HG03280 (cell line): ENCODE results near the gene MTHFD1L.
A peak's percentile ranks its signal among the peaks of the same experiment; 100 is the strongest.

Experiments
- ATAC-seq: cut with Tn5 transposase; IDR thresholded peaks from one replicate; pipeline ENCODE4 v1.9.1; 2021; ENCODE audit warnings: mild to moderate bottlenecking, moderate library complexity; ENCODE audit not compliant: unreplicated experiment

Gene MTHFD1L

DNA sequence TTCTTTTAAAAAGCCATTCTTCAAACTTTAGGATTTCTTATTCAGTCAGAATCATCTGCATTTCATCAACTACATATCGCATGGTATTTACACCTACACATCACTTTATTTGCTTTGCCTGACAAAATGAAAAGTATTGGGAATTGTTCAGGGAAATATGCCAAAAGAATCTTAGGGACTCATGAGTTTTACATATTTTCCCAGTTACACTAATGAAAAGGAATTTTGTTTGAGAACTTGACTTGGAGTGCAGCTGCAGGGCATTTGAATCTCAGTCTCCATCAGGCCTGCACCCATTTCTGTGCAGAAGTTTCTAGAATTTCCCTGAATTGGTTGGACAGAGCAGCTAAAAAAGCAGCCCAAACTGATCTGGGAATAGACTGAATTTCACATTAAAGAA, 65.3 kb downstream of the MTHFD1L start:
- ATAC-seq = no peak

DNA sequence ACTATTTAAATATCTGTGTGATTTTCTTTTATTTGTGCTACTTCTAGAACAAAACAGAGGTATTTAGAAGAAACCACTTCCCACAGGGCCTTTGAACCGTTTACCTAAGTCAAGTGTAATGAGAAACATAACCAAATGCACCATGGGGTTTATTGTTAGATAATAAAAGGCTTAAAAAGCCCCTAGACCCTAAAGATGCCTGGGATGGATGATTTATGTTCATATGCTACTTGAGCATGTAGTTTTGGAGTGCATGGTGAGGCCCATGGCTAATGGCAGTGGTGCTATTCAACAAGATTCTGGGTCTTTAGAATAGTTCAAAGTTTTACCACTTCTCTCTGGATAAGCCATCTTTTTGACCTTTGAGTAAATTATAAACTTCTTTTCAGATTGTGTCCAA, 65.9 kb downstream of the MTHFD1L start:
- ATAC-seq = no peak

DNA sequence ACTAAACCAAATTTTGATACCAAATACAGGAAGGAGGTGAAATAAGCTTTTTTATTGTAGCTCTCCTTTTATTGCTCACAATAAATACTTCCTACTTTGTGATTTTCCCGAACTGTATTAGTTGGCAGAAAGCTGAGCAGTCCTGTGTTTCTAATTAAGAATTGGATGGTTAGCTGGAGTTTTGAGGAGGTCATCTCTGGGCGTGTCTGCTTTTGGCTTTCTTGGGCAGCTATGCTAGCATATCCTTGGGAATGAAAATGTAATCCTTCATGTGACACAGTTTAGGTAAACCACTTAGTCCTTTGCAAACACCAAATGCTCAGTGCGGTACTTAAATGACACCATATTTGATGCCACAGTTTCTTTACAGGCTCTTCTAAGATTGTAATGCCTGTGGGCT, 67.5 kb downstream of the MTHFD1L start:
- ATAC-seq = no peak

DNA sequence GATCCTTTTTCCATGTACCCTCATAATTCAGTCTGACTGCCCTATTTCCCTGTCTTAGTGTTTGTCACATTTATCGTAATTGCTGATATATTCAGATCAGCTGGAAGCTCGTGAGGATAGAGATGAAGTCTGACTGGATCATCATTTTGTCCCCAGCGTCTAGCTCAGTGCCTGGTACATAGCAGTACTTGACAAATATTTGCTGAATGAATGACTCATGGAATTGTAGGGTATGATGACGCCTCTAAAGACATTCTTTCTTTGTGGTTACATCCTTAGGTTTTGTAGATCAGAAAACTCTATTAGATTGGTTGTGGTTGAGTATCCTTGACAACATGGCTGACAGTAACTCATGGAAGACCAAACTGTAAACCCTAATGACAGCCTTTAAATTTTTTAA, 68.9 kb downstream of the MTHFD1L start:
- ATAC-seq = no peak

DNA sequence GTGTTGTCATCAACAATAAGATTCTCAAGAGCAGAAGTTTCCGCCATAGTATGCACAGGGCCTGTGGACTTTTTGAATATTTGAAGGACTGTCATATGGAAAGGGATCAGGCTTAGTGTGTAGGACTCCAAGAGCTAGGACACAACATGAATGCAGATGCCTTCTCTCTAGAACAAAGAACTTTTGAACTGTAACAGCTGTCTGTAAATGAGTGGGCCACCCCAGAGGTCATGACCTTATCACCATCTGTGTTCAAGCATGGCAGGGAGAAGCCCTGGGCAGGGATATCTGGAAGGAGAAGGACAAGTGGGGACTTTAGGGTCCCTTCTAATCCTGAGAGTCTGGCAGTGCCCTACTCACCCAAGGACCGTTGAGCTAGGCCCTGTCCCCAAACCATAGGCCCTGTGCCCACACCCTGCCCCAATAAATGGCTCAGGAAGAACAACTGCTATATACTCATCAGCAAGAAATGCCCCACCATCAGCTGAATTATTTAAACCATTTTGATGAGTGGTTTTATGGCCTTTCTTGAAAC, 70.6 kb downstream of the MTHFD1L start:
- no peak for ATAC-seq

DNA sequence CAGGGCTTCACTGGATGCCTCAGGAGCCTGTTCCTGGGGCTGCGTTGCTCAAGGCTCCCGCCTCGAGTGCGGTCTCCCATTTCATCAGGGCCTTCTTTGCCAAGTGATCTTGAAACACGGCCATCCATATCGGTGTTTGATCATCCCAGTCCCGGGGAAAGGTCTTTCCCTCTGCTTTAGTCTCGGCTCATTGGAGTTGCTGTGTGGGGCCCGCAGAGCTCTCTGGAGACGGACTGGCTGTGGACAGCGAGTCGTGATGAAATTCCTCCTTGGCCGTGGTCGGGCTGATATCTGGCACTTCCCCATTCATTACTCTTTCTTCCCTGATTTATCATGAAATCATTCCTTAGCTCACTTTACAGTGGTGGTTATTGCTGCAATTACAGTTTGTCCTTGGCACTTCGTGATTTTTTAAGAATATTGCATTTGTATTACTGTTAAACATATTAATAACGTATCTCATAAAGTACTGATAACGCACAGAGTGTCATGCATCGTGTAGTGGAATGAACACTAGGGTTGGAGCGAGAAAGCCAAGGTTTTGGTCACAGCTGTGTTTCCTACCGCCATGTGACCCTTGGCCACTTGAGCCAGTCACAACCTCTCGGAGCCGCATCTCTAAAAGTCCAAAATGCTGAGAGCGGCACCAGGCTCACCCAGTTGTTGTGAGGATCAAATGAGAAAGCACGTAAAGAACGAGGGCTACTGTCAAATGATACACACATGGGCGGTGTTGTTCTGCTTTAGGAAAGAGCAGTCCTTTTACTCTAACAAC, 71.8 kb downstream of the MTHFD1L start:
- no peak for ATAC-seq

DNA sequence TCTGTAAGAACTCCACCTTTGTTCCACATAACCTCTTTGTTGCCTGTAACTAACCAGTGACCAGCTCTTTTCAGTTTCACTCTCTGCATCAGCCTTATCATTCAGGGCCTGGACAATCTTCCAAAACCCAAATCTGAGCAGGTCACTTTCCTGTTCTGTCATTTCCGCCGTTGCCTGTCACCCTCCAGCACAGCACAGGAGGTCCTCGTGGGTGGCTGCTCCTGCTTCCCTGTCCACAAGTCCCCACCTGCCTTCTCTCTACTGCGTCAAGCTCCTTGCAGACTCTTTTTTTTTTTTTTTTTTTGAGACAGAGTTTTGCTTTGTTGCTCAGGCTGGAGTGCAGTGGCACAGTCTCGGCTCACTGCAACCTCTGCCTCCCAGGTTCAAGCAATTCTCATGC, 73.9 kb downstream of the MTHFD1L start:
- ATAC-seq = no peak

DNA sequence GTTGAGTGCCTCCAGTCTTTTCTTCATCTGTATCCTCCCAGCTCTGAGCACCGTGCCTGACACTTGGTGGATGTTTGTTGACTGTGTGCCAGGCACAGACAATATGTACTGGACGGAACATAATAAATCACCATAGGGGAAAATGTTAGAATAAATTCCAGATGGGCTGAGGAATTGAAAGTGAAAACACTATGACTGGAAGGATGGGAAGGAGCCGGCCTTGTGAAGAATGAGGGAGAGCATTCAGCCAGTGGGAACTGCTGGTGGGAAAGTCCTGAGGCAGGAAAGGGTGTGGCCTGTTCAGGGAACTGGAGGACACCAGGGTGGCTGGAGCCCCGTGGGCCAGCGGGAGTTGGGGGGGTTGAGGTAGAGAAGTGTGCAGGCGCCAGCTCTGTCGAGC, 75.4 kb downstream of the MTHFD1L start:
- no peak for ATAC-seq

DNA sequence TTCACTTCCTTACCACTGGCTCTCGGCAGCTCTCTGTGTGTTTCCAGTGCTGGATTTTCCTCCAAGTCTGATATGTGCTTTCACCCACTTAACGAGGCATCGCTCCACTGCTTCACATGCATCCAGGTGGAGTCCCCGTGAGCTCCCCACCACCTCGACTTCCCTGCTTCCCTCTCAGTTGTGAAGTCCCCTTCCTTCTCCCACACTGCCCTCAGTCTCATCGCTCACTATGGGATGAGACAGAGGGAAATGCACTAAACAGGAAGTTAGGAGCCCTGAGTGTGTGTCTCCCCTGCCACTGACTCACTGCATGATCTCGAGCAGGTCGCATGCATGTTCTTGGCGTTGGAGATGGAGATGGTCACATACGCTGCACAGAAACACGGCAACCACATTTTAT, 84.0 kb downstream of the MTHFD1L start:
- no peak for ATAC-seq

DNA sequence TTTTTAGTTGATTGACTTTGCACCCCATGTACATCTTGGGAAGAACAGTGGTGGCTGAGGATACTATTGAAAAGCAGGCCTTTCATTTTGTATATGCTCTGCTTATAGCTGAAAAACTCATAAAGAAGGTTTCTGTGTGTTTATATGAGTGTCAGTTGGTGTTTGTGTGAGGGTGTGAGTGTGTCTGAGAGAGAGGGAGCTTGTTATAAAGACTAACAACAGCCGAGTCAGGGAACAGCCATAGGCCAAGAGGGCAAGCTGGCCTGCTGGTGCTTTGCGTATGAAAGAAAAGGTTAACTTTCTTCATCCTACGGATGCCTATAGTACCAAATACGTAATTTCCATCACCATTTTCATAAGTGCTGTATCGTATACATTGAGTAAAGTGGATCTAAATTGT, 88.3 kb downstream of the MTHFD1L start:
- ATAC-seq = no peak

DNA sequence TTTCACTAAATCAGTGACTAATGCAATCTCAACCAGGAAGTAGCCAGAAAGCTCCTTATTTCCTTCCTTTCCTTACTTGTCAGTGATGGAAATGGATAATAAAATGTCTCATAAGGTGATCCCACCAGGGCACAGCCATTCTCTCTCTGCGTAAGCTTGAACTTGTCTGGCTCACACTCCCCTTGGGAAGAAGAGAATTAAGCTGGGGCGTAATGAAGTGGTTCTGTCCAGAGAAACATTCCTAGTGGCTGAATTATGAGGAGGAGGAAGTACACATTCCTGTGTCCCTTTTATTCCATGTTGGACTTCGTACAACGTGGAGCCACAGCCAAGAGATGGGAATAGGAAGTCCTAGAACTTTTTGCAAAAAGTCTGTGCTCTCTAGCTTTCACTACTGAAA, 93.7 kb downstream of the MTHFD1L start:
- no peak for ATAC-seq

DNA sequence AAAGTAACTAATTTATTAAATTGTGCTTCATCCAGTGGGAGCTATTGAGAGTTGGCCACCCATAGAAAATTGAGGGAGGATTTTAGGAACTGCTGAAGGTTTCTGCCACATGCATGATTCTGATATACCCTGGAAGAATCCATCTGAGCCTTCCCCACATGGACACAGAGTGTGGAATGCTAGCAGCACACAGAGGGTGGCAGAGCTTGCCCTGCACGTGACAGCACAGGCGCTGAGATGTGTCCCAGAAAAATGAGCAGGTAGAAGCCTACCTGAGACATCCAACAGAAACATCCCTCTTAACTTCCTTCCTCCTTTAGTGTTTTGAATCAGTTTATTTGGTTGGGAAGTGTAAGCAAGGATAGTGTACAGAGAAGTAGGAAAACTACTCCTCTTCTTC, 96.9 kb downstream of the MTHFD1L start:
- ATAC-seq = no peak

DNA sequence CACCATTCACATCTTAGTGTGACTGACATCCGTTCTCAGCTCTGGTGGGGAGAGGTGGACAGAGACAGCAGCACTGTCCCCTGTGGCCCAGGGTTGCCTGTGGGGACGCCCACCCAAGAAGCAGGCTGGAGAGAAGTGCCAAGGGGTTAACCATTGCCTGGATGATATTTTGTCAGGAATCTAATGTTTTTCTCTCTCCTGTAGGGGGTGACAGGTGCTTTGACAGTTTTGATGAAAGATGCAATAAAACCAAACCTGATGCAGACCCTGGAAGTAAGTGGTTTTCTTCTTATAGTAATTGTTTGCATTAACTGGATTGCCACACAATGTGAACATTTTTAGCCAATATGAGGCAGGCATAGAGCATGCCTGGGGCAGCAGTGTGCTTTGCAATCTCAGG, 99.3 kb downstream of the MTHFD1L start:
- no peak for ATAC-seq

DNA sequence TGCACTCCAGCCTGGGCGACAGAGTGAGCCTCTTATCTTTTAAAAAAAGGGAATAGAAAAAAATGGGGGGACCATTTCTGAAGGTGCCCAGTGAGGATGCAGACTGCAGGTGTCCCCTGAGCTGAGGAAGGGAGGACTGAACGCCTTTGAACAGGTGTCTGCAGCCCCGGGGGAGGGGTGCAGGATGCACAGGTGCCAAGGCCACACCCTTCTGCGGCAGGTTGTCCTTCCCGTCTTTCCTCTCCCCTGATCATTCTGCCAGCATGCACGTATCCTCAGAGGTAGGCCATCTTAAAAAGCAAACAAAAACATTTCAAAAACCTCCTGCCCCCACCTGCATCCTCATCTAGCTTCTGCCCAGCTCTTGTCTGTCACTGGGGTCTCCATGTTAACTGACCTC, 101.3 kb downstream of the MTHFD1L start:
- no peak for ATAC-seq

DNA sequence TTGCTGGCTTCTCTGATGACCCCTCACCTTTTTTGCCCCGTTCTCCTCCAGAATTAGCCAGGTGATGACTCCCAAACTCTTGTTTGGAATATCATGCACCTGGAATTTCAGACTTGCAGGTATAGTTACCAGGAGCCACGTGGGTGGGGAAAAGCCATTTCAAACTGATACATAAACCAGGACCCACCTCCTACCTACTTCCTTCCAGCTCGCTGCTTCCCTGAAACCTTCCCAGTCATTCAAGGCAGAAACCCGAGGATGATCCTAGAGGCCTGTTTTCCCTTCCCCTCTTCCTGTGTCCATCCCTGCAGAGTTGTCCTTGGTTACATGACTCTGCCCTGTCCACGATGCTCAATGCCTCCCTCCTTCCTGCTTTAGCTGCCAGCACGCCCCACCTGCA, 101.9 kb downstream of the MTHFD1L start:
- ATAC-seq = no peak

DNA sequence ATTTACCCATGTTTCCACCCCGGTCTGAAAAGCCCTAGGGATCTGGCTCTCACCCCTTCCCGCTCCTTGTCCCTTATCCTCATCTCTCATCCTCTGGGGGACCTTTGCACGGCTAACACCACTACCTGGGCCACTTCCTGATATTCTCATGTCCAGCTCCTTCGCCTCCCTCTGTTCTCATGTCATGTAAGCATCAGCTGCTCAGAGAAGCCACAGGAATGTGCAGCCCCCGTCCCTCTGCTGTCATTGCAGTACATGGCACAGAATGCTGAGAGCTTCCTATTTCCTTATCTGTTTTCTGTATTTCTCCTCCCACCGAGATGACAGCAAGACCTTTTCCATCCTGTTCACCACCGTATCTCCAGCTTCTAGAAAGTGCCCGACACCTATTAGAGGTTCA, 102.4 kb downstream of the MTHFD1L start:
- ATAC-seq = no peak

DNA sequence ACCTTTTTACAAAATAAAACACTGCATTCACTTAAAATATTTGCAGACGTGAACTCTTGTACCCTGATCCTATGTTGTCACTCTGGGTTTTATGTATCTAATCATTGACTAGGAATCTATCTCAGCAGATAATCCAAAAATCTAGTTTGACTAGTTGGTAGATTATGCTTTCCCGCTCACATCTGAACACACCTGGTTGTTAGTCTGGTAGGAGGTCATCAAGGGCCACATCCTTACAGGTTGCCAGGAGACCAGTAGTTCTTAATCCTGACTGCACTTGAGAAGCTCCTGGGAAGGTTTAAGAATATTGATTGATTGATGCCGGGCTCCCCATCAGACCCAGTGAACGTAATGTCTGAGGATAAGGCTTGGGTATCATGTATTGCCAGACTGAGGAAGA, 104.4 kb downstream of the MTHFD1L start:
- ATAC-seq = no peak

DNA sequence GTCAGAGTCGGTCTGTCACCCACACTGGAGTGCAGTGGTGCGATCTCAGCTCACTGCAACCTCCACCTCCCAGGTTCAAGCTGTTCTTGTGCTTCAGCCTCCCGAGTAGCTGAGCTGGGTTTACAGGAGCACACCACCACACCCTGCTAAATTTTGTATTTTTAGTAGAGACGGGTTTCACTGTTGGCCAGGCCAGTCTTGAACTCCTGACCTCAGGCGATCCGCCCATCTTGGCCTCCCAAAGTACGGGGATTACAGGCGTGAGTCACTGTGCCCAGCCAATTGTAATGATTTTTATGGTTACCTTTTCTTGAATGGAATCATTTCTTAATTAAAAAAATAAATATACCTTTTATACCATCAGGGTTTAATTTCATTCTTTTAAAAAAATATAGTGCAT, 105.7 kb downstream of the MTHFD1L start:
- ATAC-seq = no peak

DNA sequence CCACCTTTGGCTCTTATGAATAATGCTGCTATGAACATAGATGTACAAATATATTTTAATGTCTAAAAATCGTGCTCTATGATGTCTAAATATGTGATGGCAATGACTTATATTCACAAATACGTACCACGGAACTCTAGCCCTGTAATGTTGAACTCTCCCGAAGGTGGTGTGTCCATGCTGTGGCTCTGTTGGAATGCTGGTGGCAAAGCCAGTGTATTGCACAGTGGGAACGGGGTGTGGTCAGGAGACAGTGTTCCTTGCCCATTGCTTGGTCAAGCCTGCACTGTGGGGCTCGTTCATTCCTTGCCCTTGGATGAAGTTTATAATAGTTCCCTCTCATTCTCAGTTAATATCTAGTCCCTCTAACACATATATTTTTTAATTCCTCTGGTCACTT, 109.6 kb downstream of the MTHFD1L start:
- ATAC-seq = no peak

DNA sequence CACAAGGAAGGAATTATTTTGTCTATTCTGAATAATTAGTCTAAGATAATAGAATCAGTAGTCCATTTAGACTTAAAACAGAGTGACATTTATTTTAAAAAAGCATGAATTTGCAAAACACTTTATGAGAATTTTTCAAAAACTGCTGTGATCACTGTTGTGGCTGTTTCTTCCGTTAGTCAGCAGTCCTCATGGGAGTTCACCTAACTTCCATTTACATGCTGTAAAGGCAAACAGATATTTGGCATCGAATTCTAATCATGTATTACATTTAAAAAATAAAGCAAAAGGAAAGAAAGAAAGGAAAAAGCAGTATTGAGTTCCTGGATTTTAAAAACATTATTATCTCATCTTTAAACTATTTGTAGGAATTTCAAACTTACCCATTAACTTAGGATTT, 111.8 kb downstream of the MTHFD1L start:
- ATAC-seq = no peak

DNA sequence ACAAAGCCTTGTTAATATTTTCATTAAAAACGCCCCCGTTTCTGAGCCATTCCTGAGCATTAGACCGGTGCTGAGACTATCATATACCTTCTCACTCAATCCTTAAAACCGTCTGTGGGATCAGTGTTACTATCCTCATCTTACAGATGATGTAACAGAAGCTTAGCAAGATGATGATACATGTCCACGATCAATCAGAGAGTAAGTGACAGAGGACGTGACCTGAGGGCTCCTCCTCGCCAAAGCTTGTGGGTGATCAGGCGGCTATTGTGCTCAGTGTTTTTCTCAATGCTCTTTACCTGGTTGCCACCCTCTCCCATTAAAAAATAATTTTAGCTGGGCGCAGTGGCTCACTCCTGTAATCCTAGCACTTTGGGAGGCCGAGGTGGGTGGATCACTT, 113.1 kb downstream of the MTHFD1L start:
- no peak for ATAC-seq

DNA sequence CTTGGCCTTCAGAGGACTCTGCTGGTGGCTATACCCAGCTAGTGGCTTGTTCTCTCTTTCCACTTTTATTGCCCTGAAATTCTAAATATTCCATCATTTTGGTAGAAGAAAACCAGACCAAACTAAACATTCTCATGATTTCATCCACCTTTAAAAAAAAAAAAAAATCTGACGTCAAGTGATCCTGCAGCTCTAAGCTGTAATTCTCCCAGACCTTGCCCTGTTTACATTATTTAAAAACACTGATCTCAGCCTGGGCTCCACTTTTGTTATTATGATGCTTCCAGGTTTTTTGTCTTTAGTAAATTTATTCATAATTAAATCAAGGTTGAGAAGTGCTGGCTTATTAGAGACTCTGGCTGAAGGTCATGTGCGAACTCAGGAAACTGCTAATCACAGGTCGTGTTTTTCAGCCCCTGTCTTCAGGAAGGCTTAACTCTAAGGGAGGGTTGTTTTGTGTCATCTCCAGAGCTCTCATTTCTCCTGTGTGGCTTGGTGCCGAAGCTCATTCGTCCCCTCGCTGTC, 114.4 kb downstream of the MTHFD1L start:
- no peak for ATAC-seq

DNA sequence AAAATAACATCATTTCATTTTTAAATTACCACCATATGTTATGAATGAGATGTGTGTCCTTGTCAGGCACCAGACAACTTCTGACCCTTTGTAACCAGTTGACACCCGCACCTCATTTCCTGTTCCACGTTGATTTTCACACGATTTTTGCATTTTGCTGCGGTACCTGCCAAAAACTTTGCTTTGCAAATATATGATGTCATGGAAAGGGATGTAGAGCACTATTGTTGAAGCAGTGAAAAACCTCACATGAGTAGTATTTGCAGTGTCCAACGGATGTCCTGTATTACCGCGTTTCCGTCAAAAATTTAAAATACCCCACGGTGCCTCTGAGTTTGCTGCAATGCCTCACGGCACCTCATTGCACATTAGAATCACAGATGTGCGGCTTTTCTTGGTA, 115.6 kb downstream of the MTHFD1L start:
- peak; percentile 78 for ATAC-seq
